CD14-positive monocyte (primary cell): Measurements from ENCODE around the gene ZDHHC4. TPM values are rescaled to one million over a fixed set of nuclear protein-coding genes. Genes with fewer than 3 reads are reported as not detected.

Experiments used
- DNase-seq, 3 donors: peaks; one replicate each; pipeline ENCODE4 v3.0.0-alpha.2; 2011 to 2022
- H2AFZ ChIP-seq: 2 replicates; pipeline ENCODE4 v1.6.0; 2012; ENCODE audit warnings: mild to moderate bottlenecking, low read depth, low read length, inconsistent platforms; ENCODE audit not compliant: insufficient read depth, poor library complexity, severe bottlenecking
- H3K27ac ChIP-seq, 2 donors: 1 replicate in 1 of 2; 2 replicates in 1 of 2; pipeline ENCODE4 v1.5.1; 2012 to 2013; ENCODE audit warnings: low read length in 2 of 2, control low read depth in 1 of 2, inconsistent platforms in 1 of 2, low read depth in 1 of 2, mild to moderate bottlenecking in 1 of 2
- H3K27me3 ChIP-seq, 2 donors: one replicate each; pipeline versions ENCODE4 v1.6.0 to v1.6.1; 2011 to 2013; ENCODE audit warnings: low read length in 2 of 2; ENCODE audit not compliant: control insufficient read depth in 2 of 2, insufficient read depth in 2 of 2
- H3K36me3 ChIP-seq, 2 donors: replicated peaks in 1 of 2; 1 replicate in 1 of 2; 2 replicates in 1 of 2; pipeline versions ENCODE4 v1.5.1 to v1.6.1; 2012 to 2013; ENCODE audit warnings: low read length in 2 of 2, control low read depth in 1 of 2, inconsistent platforms in 1 of 2, mild to moderate bottlenecking in 1 of 2; ENCODE audit not compliant: insufficient read depth in 2 of 2, control insufficient read depth in 1 of 2
- H3K4me1 ChIP-seq, 2 donors: 1 replicate in 1 of 2; 2 replicates in 1 of 2; pipeline versions ENCODE4 v1.5.1 to v1.6.1; 2012 to 2013; ENCODE audit warnings: low read length in 2 of 2, control low read depth in 1 of 2, inconsistent platforms in 1 of 2, mild to moderate bottlenecking in 1 of 2, moderate library complexity in 1 of 2; ENCODE audit not compliant: insufficient read depth in 2 of 2, control insufficient read depth in 1 of 2
- H3K4me2 ChIP-seq: replicated peaks from 2 replicates; pipeline ENCODE3; 2012; ENCODE audit warnings: low read length, moderate library complexity, mild to moderate bottlenecking; ENCODE audit not compliant: poor library complexity, severe bottlenecking; ENCODE audit errors: extremely low read depth
- H3K4me3 ChIP-seq, 3 experiments: fragments of 200-600 bp in 1 of 3; sonication (generic) in 1 of 3; replicated peaks in 1 of 3; 1 replicate in 2 of 3; 2 replicates in 1 of 3; pipeline ENCODE4 v1.5.1; 2011 to 2013; ENCODE audit warnings: low read length in 3 of 3, mild to moderate bottlenecking in 3 of 3, control low read depth in 2 of 3, low read depth in 2 of 3, inconsistent platforms in 1 of 3, moderate library complexity in 1 of 3
- H3K79me2 ChIP-seq: 2 replicates; pipeline ENCODE4 v1.6.0; 2012; ENCODE audit warnings: mild to moderate bottlenecking, control low read depth, inconsistent platforms, low read length, moderate library complexity; ENCODE audit not compliant: insufficient read depth
- H3K9ac ChIP-seq: 2 replicates; pipeline ENCODE4 v1.6.0; 2017; ENCODE audit warnings: low read length, mild to moderate bottlenecking; ENCODE audit not compliant: insufficient read depth, poor library complexity, severe bottlenecking
- H3K9me3 ChIP-seq, 2 donors: replicated peaks in 1 of 2; 1 replicate in 1 of 2; 2 replicates in 1 of 2; pipeline versions ENCODE4 v1.5.1 to v1.6.1; 2012 to 2013; ENCODE audit warnings: low read length in 2 of 2, control low read depth in 1 of 2; ENCODE audit not compliant: control insufficient read depth in 1 of 2, insufficient read depth in 1 of 2
- H4K20me1 ChIP-seq: 2 replicates; pipeline ENCODE4 v1.6.0; 2012; ENCODE audit warnings: mild to moderate bottlenecking, low read length, control low read depth, moderate library complexity; ENCODE audit not compliant: insufficient read depth
- H3K27ac Mint-ChIP-seq, 7 donors: one replicate each; pipeline ENCODE4 v1.8.0; 2020; ENCODE audit warnings: mild to moderate bottlenecking in 7 of 7, mixed read lengths in 7 of 7, moderate library complexity in 6 of 7, inconsistent platforms in 2 of 7
- H3K27me3 Mint-ChIP-seq, 3 donors: one replicate each; pipeline ENCODE4 v1.8.0; 2021 to 2022; ENCODE audit warnings: low read depth in 3 of 3, mild to moderate bottlenecking in 3 of 3, mixed read lengths in 3 of 3, moderate library complexity in 3 of 3, inconsistent platforms in 1 of 3
- H3K36me3 Mint-ChIP-seq, 2 donors: one replicate each; pipeline ENCODE4 v1.8.0; 2020; ENCODE audit warnings: mixed read lengths in 2 of 2, inconsistent platforms in 1 of 2, mild to moderate bottlenecking in 1 of 2
- H3K4me1 Mint-ChIP-seq: one replicate; pipeline ENCODE4 v1.8.0; 2020; ENCODE audit warnings: mild to moderate bottlenecking, mixed read lengths
- H3K4me3 Mint-ChIP-seq, 2 donors: one replicate each; pipeline ENCODE4 v1.8.0; 2020; ENCODE audit warnings: mild to moderate bottlenecking in 2 of 2, mixed read lengths in 2 of 2, moderate library complexity in 1 of 2
- H3K9me3 Mint-ChIP-seq, 7 donors: one replicate each; pipeline ENCODE4 v1.8.0; 2020 to 2022; ENCODE audit warnings: mixed read lengths in 7 of 7, mild to moderate bottlenecking in 6 of 7, moderate library complexity in 6 of 7, inconsistent platforms in 2 of 7
- CTCF ChIP-seq: fragments of 200-600 bp; IDR thresholded peaks from one replicate; pipeline ENCODE4 v1.8.0; 2022; ENCODE audit warnings: antibody characterized with exemption, mild to moderate bottlenecking
- WGBS: methylation state at CpG from one replicate; pipeline ENCODE4 v1.1.5; 2013; ENCODE audit warnings: missing lambda C conversion rate; ENCODE audit not compliant: insufficient coverage; 5-methylcytosine and 5-hydroxymethylcytosine counted together
- intact Hi-C, 2 donors: fragments of 100-400 bp; cut with micrococcal nuclease; formaldehyde crosslinking; loops; one replicate each; pipeline versions ENCODE4 v1.15.0 to v1.15.1; 2023
- polyA plus RNA-seq, 3 donors: library from polyadenylated mRNA; depleted of rRNA in 1 of 3; unstranded in 2 of 3; stranded (reverse) in 1 of 3; fragments of 300-500 nt in 2 of 3; fragments of >200 nt in 1 of 3; fragmentation: Illumina TruSeq in 2 of 3; gene quantifications; 1 replicate in 2 of 3; 2 replicates in 1 of 3; pipeline ENCODE4 v1.2.3, GENCODE V29; 2012 to 2021

ZDHHC4 gene
- polyA plus RNA-seq, 3 donors = 30.3 to 55.6 (median 52.9) TPM

- Histone ChIP-seq H3K27ac (no peak within 1 kb of the TSS), H4K20me1 (no peaks in the 10 kb centered on the region), H3K36me3 (no peaks in the 10 kb centered on the region), H3K79me2 (no peaks in the 10 kb centered on the region), H2AFZ (peak within 1 kb of the TSS; percentile 41), H3K27me3 (peaks cover 15 to 51% of the 10 kb centered on the region in 2 donors), H3K9me3 (peaks cover 0 to 5% of the 10 kb centered on the region in 2 donors), H3K4me2 (peak within 1 kb of the TSS; percentile 36), H3K9ac (no peak within 1 kb of the TSS), H3K4me1 (peaks cover 0 to 8% of the 10 kb centered on the region in 2 donors), H3K4me3 (peak within 1 kb of the TSS in 1 of 3 experiments; percentile 25)
- peaks cover 0 to 19% (median 5%) of the 10 kb centered on the region in 7 donors for H3K9me3 Mint-ChIP-seq
- peaks cover 8% of the 10 kb centered on the region for H3K4me1 Mint-ChIP-seq
- H3K27ac Mint-ChIP-seq = no peak within 1 kb of the TSS
- peak within 1 kb of the TSS; percentile 50 to 81 for H3K4me3 Mint-ChIP-seq
- H3K27me3 Mint-ChIP-seq = peaks cover 42 to 66% (median 61%) of the 10 kb centered on the region in 3 donors
- intact Hi-C loops = no loop called here
- 3% methylated on average over 88 of the region's 91 CpGs for WGBS
- H3K36me3 Mint-ChIP-seq = peaks cover 0 to 5% of the 10 kb centered on the region in 2 donors
- TF ChIP-seq CTCF = no peak
- DNase-seq = no peak
Observed at GRCh38 chr7:6614953-6615722, 37.9 kb downstream of the ZDHHC4 start, which contains the start of gene ZNF853. ZNF853 (plus strand) TSS chr7:6615610; CDS start chr7:6616175, 565 bp downstream.

- peaks cover 0 to 2% of the 10 kb centered on the region in 2 donors for H3K36me3 Mint-ChIP-seq
- H3K36me3 ChIP-seq = no peaks in the 10 kb centered on the region
- no peak overlapping the region for H3K4me3 ChIP-seq
- WGBS = 2% methylated on average over 56 of the region's 63 CpGs
- H4K20me1 ChIP-seq = no peaks in the 10 kb centered on the region
- no peak for DNase-seq
- peak overlapping the region in 1 of 2 donors; percentile 67 for H3K4me3 Mint-ChIP-seq
- H3K9ac ChIP-seq = no peak overlapping the region
- H3K4me1 Mint-ChIP-seq = peaks cover 11% of the 10 kb centered on the region
- intact Hi-C loops = no loop called here
- no peak for TF ChIP-seq CTCF
- H3K4me2 ChIP-seq = peak overlapping the region; percentile 3
- peaks cover 15 to 52% of the 10 kb centered on the region in 2 donors for H3K27me3 ChIP-seq
- no peak overlapping the region for H3K27ac ChIP-seq
- H3K9me3 ChIP-seq = peaks cover 2 to 5% of the 10 kb centered on the region in 2 donors
- H3K27me3 Mint-ChIP-seq = peaks cover 42 to 67% (median 63%) of the 10 kb centered on the region in 3 donors
- peaks cover 2 to 11% of the 10 kb centered on the region in 2 donors for H3K4me1 ChIP-seq
- H3K79me2 ChIP-seq = no peaks in the 10 kb centered on the region
- peak overlapping the region; percentile 41 for H2AFZ ChIP-seq
- peaks cover 1 to 24% (median 5%) of the 10 kb centered on the region in 7 donors for H3K9me3 Mint-ChIP-seq
- H3K27ac Mint-ChIP-seq = no peak overlapping the region
Observed at GRCh38 chr7:6615723-6616555, 38.7 kb downstream of the ZDHHC4 start.
